GM10266 (cell line): Measurements from ENCODE around the gene TMEM150B.
A peak's percentile ranks its signal among the peaks of the same experiment; 100 is the strongest.

Source experiments
- DNase-seq: peaks from one replicate; pipeline ENCODE4 v3.0.0; 2012; ENCODE audit errors: extremely low spot score
- CTCF ChIP-seq: IDR thresholded peaks from 2 replicates; pipeline ENCODE4 v1.5.1; 2012; ENCODE audit warnings: mild to moderate bottlenecking, low read depth; ENCODE audit not compliant: control insufficient read depth, insufficient read depth; ENCODE audit errors: missing control alignments

TMEM150B gene

GRCh38 chr19:55353803-55354697 lies 28.9 kb upstream of the TMEM150B start:
- no peak for TF ChIP-seq CTCF
- DNase-seq, result peak; percentile 88

- DNase-seq, result no peak
- no peak for TF ChIP-seq CTCF
Observed at GRCh38 chr19:55353356-55353802, 28.2 kb upstream of the TMEM150B start.

- DNase-seq, result no peak
- no peak for TF ChIP-seq CTCF
Observed at GRCh38 chr19:55352549-55353145, 27.5 kb upstream of the TMEM150B start.

GRCh38 chr19:55352040-55352439 lies 26.9 kb upstream of the TMEM150B start:
- no peak for DNase-seq
- no peak for TF ChIP-seq CTCF

- DNase-seq, result no peak
- no peak for TF ChIP-seq CTCF
Observed at GRCh38 chr19:55350620-55351315, 25.6 kb upstream of the TMEM150B start.

GRCh38 chr19:55348317-55349034 lies 23.3 kb upstream of the TMEM150B start:
- DNase-seq, result no peak
- no peak for TF ChIP-seq CTCF
